OCI-LY3 (cell line): ENCODE measurements around the gene TM4SF20.

Source experiments
- EZH2phosphoT487 ChIP-seq: fragments of 200-600 bp; shearing (Covaris generic); IDR thresholded peaks from 2 replicates; pipeline ENCODE4 v1.6.1; 2018; ENCODE audit warnings: antibody characterized with exemption, mixed run types, low read depth
- TF ChIP-seq, protein P1 (sequence below): fragments of 200-600, 300-600 bp; sonication (generic); IDR thresholded peaks from 2 replicates; pipeline ENCODE4 v1.5.1; 2014; ENCODE audit warnings: antibody characterized with exemption, low read length, low read depth

DNA sequence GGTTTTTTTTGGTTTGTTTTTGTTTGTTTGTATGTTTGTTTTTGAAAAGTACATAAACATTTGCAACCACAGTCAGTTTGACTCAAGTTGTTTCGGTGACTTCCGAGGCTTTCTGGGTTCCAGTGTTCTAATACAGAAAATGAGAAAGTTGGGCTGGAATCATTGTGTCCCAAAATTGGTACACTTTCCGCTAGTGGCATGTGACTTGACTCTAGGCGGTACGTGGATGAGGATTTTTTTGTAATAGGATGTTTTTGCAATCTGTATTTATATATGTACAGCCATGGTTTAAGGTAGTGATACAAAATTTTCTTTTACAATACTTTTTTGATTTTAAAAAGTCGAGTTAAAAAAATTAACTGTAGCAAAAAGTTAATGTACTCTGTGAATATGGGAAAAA is 52.3 kb downstream of the TM4SF20 start:
- TF ChIP-seq, protein P1, sequence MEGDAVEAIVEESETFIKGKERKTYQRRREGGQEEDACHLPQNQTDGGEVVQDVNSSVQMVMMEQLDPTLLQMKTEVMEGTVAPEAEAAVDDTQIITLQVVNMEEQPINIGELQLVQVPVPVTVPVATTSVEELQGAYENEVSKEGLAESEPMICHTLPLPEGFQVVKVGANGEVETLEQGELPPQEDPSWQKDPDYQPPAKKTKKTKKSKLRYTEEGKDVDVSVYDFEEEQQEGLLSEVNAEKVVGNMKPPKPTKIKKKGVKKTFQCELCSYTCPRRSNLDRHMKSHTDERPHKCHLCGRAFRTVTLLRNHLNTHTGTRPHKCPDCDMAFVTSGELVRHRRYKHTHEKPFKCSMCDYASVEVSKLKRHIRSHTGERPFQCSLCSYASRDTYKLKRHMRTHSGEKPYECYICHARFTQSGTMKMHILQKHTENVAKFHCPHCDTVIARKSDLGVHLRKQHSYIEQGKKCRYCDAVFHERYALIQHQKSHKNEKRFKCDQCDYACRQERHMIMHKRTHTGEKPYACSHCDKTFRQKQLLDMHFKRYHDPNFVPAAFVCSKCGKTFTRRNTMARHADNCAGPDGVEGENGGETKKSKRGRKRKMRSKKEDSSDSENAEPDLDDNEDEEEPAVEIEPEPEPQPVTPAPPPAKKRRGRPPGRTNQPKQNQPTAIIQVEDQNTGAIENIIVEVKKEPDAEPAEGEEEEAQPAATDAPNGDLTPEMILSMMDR, result no peak
- no peak for TF ChIP-seq EZH2phosphoT487
